ENCODE measurements around the gene MRPL23.

DNA sequence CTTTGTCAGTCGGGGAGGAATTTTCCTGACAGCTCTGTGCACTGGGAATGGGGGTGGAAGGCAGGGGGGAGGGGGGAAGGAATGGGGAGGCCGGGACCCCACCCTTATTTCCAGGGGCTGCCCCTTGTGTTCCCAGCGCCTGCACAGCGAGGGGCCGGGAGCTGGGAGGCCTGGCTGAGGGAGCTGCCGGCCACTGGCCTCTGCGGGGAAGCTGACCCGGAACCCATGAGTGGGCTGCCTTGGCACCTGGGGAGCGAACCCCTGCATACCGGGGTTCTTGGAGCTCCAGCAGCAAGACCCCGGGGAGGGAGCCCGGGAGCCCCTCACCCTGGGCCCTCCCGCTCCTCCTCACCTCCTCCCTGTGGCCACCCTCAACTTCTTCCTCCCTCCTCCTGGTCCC lies 47.0 kb downstream of the MRPL23 start:
- no peak for TF ChIP-seq POLR2A (IDR thresholded peaks at IDR 0.05; ENCODE audit: low read length)
- no peak for TF ChIP-seq GATA1 (IDR thresholded peaks at IDR 0.05; ENCODE audit: low read depth, low read length)

All from erythroblast (primary cell).